Islet precursor cell (in vitro differentiated cells): ENCODE data around the gene RAVER2.
"Not testable (repeated sequence)": the region's sequence is repeated elsewhere in the genome, so short reads cannot be mapped to it uniquely, and the experiment has no call there.

Experiments used
- DNase-seq: peaks from one replicate; pipeline ENCODE4 v3.0.0-alpha.2; 2018

RAVER2 gene

DNA sequence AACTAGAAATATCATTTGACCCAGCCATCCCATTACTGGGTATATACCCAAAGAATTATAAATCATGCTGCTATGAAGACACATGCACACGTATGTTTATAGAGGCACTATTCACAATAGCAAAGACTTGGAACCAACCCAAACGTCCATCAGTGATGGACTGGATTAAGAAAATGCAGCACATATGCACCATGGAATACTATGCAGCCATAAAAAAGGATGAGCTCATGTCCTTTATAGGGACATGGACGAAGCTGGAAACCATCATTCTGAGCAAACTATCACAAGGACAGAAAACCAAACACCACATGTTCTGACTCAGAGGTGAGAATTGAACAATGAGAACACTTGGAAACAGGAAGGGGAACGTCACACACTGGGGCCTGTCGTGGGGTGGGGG is 72.5 kb downstream of the RAVER2 start:
- not testable (repeated sequence) for DNase-seq

- not testable (repeated sequence) for DNase-seq
Measured at GRCh38 chr1:64820572-64820971, 75.7 kb downstream of the RAVER2 start.

- no peak for DNase-seq
Measured at GRCh38 chr1:64822621-64823020, 77.7 kb downstream of the RAVER2 start.

DNA sequence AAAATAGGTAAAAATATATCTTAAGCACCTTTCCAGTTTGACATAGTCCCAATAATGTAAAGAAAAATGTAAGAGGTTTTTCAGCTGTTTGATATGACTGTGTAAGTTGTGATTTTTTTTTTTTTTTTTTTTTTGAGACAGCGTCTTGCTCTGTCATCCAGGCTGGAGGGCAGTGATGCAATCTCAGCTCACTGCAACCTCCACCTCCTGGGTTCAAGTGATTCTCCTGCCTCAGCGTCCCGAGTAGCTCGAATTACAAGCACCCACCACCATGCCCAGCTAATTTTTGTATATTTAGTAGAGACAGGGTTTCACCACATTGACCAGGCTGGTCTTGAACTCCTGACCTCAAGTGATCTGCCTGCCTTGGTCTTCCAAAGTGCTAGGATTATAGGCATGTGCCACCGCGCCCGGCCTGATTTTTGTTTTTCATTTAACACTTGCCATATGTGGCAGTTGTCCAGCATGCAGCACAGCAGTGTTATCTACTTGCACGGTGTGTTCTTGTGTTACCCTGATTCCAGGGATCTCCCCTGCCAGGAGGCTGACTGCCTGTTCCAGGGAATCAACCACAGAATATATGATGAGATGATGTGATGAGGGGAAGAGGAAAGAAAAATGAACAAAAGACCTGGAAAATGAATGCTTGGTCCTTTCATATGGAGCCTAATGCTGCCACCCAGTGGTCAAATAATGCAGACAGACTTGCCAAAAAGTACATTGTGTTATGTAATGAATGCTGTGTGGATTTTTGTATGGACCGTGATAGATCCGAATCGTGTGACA is 79.0 kb downstream of the RAVER2 start:
- peak; percentile 74 for DNase-seq

GRCh38 chr1:64826991-64827390 is 82.1 kb downstream of the RAVER2 start:
- no peak for DNase-seq

DNA sequence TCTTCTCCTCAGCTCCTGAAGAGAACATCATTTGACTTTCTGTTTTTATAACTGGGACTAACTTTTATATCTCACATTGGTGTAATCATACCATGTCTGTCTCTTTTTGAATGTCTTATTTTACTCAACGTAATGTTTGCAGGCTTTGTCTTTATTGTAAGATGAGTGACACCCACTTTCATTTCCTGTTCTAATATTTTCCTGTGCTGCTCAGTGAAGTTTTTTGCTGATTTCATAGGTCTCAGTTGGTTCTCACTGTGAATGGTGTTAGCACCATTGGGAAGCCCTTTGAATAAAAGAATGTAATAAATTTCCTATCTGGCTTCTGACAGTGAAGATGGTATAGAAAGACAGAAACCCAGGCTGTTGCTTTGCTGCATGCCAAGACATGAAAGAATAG is 84.0 kb downstream of the RAVER2 start:
- no peak for DNase-seq

DNA sequence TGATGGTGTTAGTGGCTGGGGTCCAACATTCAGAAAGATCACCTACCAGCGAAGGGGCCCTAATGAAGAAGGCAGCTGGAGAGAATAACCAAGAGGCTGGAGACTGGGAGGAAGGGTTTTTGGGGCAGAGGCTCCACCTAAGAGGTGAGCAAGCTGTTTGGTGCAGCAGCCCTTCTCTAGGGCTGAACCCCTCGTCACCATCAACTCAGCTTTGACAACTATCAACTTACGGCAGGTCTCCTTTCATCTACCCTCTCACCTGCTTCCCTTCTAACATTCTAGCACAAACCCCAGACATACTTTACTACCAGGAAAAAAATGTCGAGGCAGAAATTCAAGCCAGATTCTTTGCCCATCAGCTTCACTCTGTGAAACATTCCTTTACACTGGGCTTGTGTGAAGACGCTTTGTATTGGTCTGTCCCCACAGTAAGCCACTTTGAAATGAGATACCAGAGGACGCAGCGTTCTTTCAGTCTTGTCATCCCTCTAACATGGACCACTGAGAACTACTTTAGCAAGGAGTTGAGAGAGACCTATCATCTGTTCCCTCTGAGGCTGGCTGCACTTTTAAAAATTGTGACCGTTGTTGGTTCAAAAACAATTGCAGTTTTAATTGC is 84.6 kb downstream of the RAVER2 start:
- DNase-seq, result no peak

GRCh38 chr1:64830030-64830651 is 85.3 kb downstream of the RAVER2 start:
- DNase-seq, result no peak

- no peak for DNase-seq
Measured at GRCh38 chr1:64834734-64835133, 89.9 kb downstream of the RAVER2 start.

DNA sequence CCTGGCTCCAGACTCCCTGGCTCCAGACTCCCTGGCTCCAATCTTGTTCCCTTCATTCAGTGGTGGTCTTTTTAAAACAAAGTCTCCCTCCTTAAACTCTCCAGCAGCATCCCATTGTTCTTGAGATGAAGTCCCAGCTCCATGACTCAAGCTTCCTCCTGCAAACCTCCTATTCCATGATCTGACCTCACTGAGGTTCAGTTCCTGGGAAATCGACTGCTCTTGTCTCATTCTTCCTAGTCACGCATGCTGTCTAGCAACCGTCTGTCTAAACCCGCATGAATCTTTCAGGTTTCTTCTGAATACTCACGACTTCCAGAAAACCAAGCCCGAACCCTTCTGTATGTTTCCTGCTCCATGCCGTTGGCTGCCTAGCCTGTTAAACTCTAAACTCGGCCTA is 91.9 kb downstream of the RAVER2 start:
- no peak for DNase-seq

- no peak for DNase-seq
Measured at GRCh38 chr1:64838486-64838885, 93.6 kb downstream of the RAVER2 start.

DNA sequence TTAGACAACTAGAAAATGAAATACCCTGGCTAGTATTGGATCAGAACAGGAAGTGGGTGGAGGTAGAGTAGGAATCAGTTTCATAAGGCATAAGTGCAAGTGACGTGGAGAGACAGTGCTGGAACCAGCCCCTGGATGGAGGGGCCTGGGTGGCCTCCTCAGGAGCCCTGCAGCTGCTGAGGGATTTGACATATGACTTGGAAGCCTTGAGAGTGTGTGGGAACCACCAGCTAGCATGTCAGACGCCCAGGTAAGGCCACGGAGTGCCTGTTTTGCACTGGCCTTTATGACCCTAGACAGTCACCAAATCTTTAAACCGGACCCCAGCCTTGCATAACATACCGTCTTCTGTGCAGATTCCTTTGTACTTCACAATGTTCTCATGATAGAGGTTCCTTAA is 94.4 kb downstream of the RAVER2 start:
- no peak for DNase-seq

DNA sequence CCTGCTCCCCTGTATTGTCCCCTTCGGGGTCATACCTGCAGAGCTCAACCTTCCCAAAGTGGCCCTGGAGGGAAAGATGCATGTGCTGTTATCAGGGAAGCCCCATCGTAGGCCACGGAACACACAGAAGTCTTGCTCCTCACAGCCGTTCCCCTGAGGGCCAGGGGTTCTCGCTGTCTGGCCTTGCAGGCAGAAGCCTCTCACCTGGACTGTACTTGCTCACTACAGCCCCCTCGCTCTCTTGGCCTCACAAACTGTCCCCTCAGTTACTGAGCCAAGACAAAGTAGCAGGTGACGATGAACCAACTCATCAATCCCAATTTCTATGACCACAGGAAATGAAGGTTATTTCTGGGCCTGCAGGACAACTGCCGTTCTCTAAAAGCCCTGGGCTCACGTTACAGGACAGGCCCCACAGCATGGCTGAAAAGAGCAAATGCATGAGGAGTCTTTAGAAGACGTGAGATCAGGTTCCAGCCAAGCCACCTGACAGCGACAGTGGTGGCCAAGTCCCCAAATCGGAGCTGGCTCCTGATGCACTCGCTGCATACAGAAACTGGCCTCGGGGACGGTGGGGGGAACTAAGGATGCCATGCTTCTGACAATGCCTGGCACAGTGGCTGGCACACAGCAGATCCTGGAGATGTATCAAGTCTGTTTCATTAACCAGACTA is 95.0 kb downstream of the RAVER2 start:
- no peak for DNase-seq

GRCh38 chr1:64841330-64842065 is 96.6 kb downstream of the RAVER2 start:
- no peak for DNase-seq

DNA sequence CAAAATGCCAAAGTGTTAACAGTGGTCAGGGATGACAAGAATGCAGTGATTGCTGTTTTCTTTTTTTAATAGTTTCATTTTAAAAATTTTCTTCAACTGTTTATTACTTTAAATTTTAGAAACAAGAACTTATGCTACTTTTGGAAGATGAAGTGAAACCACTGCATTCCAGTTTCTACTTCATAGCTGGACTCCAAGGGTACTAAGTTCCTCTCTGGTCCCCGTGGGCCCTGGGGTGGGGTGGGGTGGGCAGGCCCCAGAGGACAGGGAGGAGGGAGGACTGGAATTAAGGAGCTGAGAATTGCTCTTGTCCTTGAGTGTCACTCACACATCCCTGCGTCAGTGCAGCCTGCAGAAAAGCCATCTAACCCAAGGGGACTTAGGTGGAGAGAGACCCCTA is 97.3 kb downstream of the RAVER2 start:
- no peak for DNase-seq

DNA sequence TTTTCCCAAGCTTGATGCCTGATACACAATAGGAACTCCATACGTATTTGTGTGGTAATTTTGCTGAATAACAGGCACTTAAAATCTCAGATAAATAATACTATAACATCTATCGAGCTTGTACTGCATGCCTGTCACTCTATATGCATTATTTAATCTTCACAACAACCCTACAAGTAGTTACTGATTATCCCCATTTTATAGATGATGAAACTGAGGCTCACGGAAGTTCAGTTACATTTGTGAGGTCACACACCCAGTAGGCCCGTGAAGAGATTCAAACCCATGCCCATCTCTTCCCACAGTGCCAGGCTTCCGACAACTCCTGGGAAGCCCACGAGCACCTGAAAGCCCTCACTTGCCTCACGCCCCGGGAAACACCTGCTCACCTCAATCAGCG is 98.8 kb downstream of the RAVER2 start:
- DNase-seq, result no peak

DNA sequence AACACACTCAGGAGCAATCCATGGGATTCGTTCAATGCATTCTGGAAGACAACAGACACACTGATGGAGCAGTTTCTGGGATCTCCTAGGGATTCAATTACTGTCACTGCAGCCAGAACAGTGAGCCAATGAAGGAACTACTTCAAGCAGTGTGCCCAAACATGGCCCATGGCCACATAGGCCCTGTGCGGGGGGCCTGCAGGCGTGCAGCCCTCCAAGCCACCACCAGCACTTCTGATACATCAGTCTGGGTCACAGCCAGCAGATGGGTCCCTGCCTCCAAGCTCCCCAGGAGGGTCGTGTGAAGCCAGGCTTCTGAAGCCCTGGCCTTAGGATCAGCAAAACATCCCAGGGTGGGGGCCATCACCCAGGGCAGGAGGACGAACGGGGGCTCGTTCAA is 99.3 kb downstream of the RAVER2 start:
- DNase-seq, result no peak

GRCh38 chr1:64844609-64845008 is 99.7 kb downstream of the RAVER2 start:
- DNase-seq, result no peak

GRCh38 chr1:64845831-64846425 is 101.1 kb downstream of the RAVER2 start:
- peak; percentile 35 for DNase-seq

DNA sequence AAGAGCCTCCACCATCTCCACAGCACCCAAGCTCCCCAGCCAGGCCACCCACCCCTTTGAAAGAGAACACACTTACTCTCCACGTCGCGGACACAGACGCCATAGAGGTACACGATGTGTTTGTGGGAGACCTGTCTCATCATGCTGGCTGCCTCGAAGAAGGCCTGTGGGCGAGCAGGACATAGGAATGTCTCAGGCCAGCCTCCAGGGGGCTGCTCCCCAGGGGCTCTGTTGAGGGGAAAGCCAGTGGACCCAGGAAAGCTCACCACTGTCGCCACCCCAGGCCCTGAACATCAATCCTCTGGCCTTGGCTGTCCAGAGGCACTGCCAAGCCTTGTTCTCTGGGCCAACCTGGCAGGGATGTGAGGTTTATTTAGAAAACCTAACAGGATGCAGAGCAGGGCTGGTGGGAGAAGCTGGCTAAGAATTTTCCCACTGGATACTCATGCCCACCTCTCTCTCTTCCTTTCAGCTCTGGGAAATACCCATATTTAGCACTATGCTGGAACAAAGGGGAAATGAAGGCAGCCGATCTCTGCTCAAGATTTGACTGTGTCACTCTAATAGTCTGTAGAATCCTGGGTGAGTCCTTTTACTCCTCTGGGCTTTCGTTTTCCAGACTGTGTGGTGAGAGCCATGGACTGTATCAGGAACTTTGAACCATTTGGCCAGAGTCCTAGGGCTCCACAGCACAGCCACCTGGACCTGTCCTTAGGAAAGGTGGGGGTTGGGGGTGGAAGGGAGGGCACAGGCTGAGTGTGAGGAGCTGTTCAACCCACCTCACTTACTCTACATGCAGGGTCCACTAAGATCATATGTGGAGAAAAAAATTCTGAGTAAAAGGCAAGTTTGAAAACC is 101.9 kb downstream of the RAVER2 start:
- DNase-seq, result no peak

GRCh38 chr1:64847666-64848065 is 102.8 kb downstream of the RAVER2 start:
- DNase-seq, result peak; percentile 32

DNA sequence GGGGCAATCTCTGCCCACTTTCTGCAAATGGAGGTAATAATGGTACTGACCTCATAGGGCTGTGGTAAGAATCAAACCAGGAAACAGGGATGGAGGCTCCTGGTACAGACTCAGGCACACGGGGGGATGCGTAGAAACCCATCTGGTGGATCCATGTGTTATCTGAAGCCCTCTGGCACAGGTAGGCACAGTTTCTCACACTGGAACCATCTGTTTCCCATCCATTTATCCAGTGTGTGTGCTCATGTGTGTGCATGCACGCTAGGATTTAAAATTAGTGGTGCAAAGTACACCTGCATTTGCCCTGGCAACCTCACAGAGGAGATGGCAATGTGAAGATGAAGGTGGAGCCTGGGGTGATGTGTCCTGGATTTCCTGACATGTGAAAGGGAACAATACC is 103.3 kb downstream of the RAVER2 start:
- DNase-seq, result peak; percentile 29
